Measurements from ENCODE around the gene ATG14.

DNA sequence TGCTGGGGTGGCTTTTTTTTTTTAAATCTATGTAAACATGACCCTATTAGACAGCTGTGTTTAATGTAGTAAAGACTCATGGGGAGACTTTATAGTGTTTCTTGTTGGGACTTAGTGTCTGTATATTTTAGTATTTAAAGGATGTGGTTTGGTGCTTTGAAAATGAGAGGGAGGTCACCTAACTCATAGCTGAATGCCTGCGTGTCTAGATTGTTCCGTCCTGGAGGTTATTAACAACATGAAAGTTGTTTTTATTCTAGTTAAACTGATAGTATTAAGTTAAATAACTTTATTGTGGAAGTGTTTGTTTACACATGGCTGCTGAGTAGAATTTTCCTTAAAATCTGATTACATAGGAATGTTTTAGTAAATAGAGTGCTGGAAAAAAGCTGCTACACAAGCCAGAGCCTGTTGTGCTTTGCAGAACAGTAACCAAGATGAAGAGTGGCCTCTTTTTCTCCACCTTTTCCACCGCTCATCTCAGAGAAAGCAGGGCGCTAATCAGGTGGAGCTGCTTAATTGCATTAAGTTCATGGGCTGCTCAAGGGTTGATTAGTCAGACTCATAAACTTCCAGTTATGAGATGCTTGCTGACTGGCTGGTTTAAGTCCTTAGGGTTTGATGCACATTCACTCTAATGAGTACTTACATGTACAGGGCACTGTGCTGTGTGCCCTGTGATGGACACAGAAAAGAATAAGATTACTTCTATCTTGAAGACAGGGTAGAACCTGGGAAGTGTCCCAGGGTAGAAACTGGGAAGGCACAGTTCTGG, 77.7 kb downstream of the ATG14 start:
- TF ChIP-seq, protein P1, sequence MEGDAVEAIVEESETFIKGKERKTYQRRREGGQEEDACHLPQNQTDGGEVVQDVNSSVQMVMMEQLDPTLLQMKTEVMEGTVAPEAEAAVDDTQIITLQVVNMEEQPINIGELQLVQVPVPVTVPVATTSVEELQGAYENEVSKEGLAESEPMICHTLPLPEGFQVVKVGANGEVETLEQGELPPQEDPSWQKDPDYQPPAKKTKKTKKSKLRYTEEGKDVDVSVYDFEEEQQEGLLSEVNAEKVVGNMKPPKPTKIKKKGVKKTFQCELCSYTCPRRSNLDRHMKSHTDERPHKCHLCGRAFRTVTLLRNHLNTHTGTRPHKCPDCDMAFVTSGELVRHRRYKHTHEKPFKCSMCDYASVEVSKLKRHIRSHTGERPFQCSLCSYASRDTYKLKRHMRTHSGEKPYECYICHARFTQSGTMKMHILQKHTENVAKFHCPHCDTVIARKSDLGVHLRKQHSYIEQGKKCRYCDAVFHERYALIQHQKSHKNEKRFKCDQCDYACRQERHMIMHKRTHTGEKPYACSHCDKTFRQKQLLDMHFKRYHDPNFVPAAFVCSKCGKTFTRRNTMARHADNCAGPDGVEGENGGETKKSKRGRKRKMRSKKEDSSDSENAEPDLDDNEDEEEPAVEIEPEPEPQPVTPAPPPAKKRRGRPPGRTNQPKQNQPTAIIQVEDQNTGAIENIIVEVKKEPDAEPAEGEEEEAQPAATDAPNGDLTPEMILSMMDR (IDR thresholded peaks at IDR 0.05) = no peak
- TF ChIP-seq POLR2A (IDR thresholded peaks at IDR 0.05) = no peak
